ENCODE results near the gene MAGEB1.

Gene MAGEB1

GRCh38 chrX:30282527-30282926 is 35.6 kb downstream of the MAGEB1 start:
- TF ChIP-seq, protein P1, sequence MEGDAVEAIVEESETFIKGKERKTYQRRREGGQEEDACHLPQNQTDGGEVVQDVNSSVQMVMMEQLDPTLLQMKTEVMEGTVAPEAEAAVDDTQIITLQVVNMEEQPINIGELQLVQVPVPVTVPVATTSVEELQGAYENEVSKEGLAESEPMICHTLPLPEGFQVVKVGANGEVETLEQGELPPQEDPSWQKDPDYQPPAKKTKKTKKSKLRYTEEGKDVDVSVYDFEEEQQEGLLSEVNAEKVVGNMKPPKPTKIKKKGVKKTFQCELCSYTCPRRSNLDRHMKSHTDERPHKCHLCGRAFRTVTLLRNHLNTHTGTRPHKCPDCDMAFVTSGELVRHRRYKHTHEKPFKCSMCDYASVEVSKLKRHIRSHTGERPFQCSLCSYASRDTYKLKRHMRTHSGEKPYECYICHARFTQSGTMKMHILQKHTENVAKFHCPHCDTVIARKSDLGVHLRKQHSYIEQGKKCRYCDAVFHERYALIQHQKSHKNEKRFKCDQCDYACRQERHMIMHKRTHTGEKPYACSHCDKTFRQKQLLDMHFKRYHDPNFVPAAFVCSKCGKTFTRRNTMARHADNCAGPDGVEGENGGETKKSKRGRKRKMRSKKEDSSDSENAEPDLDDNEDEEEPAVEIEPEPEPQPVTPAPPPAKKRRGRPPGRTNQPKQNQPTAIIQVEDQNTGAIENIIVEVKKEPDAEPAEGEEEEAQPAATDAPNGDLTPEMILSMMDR (IDR thresholded peaks at IDR 0.05; ENCODE audit: extremely low read depth, insufficient read depth, missing control alignments), result no peak
- no peak for DNase-seq (ENCODE audit: low spot score)
- in situ Hi-C loops (cut with MboI; ENCODE audit: low pct_unique_long_range_greater_than_20kb, low sequenced_read_pairs, unreplicated experiment), result no loop called here

- no peak for DNase-seq (ENCODE audit: low spot score)
- in situ Hi-C loops (cut with MboI; ENCODE audit: low pct_unique_long_range_greater_than_20kb, low sequenced_read_pairs, unreplicated experiment), result no loop called here
- TF ChIP-seq, protein P1 (IDR thresholded peaks at IDR 0.05; ENCODE audit: extremely low read depth, insufficient read depth, missing control alignments), result no peak
Measured at GRCh38 chrX:30283456-30284200, 36.7 kb downstream of the MAGEB1 start.

DNA sequence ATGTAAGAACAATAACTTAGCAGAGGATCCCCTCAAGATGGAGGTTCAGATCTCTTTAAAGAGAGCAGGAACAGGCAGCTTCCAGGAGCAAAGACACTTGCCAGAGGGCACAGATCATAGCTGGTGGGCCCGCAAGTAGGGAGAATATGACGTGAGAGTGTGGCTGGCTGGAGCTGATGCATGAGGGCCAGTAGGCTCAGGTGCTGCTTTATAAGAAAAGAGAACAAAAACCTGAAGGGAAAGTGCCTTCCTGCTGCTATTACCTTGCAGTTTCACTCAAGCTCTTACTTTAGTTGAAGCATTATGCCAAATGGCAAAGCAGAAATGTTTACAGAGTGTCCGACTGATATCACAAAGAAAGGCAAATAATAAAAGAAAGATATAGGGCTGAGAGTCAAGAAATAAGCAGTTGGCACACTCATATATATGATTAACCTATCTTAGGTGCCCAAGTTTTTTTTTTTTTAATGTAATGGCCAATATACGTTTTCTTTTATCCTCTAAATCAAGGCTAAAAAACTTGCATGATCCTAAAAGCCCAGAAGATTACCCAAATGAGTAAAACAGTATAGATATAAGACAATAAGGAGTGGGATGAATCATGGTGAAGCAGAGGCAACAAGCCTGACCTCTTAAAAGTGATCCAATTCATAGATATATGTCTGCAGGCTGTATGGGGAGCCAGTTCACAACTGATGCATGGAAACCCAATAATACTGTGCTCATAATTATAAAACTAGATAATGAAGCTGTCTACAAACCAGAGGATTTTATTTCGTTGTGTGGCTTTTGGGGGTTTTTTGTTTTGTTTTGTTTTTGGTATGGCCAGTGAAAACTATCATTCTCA is 49.7 kb downstream of the MAGEB1 start:
- TF ChIP-seq, protein P1 (IDR thresholded peaks at IDR 0.05; ENCODE audit: extremely low read depth, insufficient read depth, missing control alignments), result no peak
- in situ Hi-C loops (cut with MboI; ENCODE audit: low pct_unique_long_range_greater_than_20kb, low sequenced_read_pairs, unreplicated experiment), result no loop called here
- no peak for DNase-seq (ENCODE audit: low spot score)

DNA sequence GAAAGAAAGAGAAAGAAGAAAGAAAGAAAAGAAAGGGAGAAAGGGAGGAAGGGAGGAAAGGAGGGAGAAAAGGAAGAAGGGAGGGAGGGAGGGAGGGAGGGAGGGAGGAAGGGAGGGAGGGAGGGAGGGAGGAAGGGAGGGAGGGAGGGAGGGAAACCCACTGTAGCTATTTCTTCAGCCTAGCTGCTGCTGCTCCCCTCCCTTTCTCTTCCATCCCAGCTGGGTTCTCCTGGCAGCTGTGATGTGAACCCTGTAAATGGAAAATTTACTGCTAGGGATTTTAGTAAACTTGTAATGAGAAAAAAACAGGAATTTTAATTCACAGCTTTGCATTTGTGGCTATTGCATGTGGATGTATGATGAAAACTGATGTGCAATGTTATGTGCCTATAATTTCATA is 54.3 kb downstream of the MAGEB1 start:
- in situ Hi-C loops (cut with MboI; ENCODE audit: low pct_unique_long_range_greater_than_20kb, low sequenced_read_pairs, unreplicated experiment), result no loop called here
- TF ChIP-seq, protein P1 (IDR thresholded peaks at IDR 0.05; ENCODE audit: extremely low read depth, insufficient read depth, missing control alignments), result no peak
- DNase-seq (ENCODE audit: low spot score), result no peak

Measured in GM13977 (cell line).